Spleen (tissue), 7 donors: ENCODE data around the gene PPIC.

Source experiments
- CTCF ChIP-seq, 11 experiments: fragments of 200-600 bp in 7 of 11; fragments of 450-650 bp in 4 of 11; sonication (generic) in 4 of 11; IDR thresholded peaks in 8 of 11; conservative IDR thresholded peaks in 3 of 11; 1 replicate in 7 of 11; 2 replicates in 4 of 11; pipeline versions ENCODE4 v1.4.0 to v1.8.0; 2016 to 2021; ENCODE audit warnings: antibody characterized with exemption in 11 of 11, inconsistent platforms in 4 of 11, mild to moderate bottlenecking in 1 of 11
- POLR2A ChIP-seq, 3 donors: fragments of 450-650 bp; IDR thresholded peaks; one replicate each; pipeline ENCODE4 v1.5.1; 2017; ENCODE audit warnings: antibody characterized with exemption in 3 of 3, mild to moderate bottlenecking in 1 of 3
- donor health status: DM: no; HTN: no; CAD: no; lungs with moderate emphysema.
- donor health status: DM: no; HTN: no; CAD: no.
- donor health status: DM: no; HTN: no; CAD: no.

- TF ChIP-seq CTCF (IDR thresholded peaks at IDR 0.05 in 8 of 11, conservative IDR thresholded peaks at IDR 0.05 in 3 of 11), result no peak
- no peak for TF ChIP-seq POLR2A (IDR thresholded peaks at IDR 0.05)
These were observed 22.9 kb upstream of the PPIC start for GRCh38 chr5:123059455-123059854.
